Urinary bladder (tissue), 4 donors: ENCODE measurements around the gene TVP23B. TPM values are rescaled to one million over a fixed set of nuclear protein-coding genes. Genes with fewer than 3 reads are reported as not detected.
"Not testable (repeated sequence)": the region's sequence is repeated elsewhere in the genome, so short reads cannot be mapped to it uniquely, and the experiment has no call there.

Source experiments
- DNase-seq: peaks from one replicate; pipeline ENCODE4 v3.0.0-alpha.2; 2015; ENCODE audit errors: extremely low spot score
- H3K27ac ChIP-seq: one replicate; pipeline ENCODE4 v1.5.1; 2013; ENCODE audit warnings: low read depth, mild to moderate bottlenecking, moderate library complexity
- H3K36me3 ChIP-seq: one replicate; pipeline ENCODE4 v1.6.1; 2013; ENCODE audit warnings: mild to moderate bottlenecking, moderate library complexity; ENCODE audit not compliant: insufficient read depth
- H3K4me1 ChIP-seq: one replicate; pipeline ENCODE4 v1.6.1; 2013; ENCODE audit warnings: mild to moderate bottlenecking, moderate library complexity; ENCODE audit not compliant: insufficient read depth
- H3K4me3 ChIP-seq: one replicate; pipeline ENCODE4 v1.5.1; 2013; ENCODE audit warnings: low read depth, low read length
- WGBS: extraction: QIAGEN DNeasy Blood & Tissue Kit; methylation state at CpG from one replicate; pipeline ENCODE4 v1.1.7; 2013; 5-methylcytosine and 5-hydroxymethylcytosine counted together
- polyA plus RNA-seq: library from polyadenylated mRNA; stranded (reverse); fragments of 200-250 nt; gene quantifications from one replicate; pipeline ENCODE4 v1.2.3, GENCODE V29; 2013
- total RNA-seq: library from RNA; depleted of rRNA; stranded (reverse); fragments of >200 nt; gene quantifications from one replicate; pipeline ENCODE4 v1.2.3, GENCODE V29; 2014
- donor health status: healthy with polysubstance abuse.
- donor health status: healthy.

Gene TVP23B
- total and polyA plus RNA-seq, 2 donors = 34.8 to 61.0 TPM

GRCh38 chr17:18821430-18821829, 40.4 kb downstream of the TVP23B start:
- H3K27ac ChIP-seq, H3K36me3 ChIP-seq, DNase-seq, H3K4me3 ChIP-seq, H3K4me1 ChIP-seq: not testable (repeated sequence)
- WGBS = 56% methylated on average over 1 of the region's 3 CpGs

- H3K4me3 ChIP-seq, DNase-seq, H3K36me3 ChIP-seq, H3K4me1 ChIP-seq, H3K27ac ChIP-seq: not testable (repeated sequence)
- WGBS = no CpG with 5 or more reads among the region's 1 CpG
Observed at GRCh38 chr17:18827613-18828012, 46.6 kb downstream of the TVP23B start.

- no peak overlapping the region for H3K4me3 ChIP-seq
- no peak overlapping the region for H3K27ac ChIP-seq
- 93% methylated on average over 6 of the region's 6 CpGs for WGBS
- no peak for DNase-seq
- H3K4me1 ChIP-seq = no peaks in the 10 kb centered on the region
- H3K36me3 ChIP-seq = no peaks in the 10 kb centered on the region
Observed at GRCh38 chr17:18848501-18848900, 67.5 kb downstream of the TVP23B start.

- Histone ChIP-seq H3K4me3 (no peak overlapping the region), H3K27ac (no peak overlapping the region), H3K36me3 (no peaks in the 10 kb centered on the region), H3K4me1 (no peaks in the 10 kb centered on the region)
- no peak for DNase-seq
- WGBS = 35% methylated on average over 1 of the region's 1 CpG
Observed at GRCh38 chr17:18850679-18851078, 69.7 kb downstream of the TVP23B start.

DNA sequence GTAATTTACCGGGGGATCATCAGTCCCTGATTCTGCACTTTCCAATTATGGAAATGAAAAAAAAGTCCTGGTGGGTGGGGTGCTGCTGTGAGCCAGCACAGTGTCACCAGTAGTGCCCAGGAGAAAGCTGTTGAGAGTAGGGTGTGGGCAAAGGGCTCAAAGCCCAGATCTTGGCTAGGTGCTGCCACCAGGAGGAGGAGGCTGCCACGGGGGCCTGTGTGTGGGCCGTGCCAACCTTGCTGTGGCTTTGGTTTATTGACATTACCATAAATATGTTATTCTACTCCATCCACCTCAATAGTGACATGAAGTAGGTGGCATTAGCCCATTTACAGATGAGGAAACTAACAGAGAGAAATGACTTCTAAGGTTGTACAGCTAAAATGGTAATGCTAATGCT, 70.2 kb downstream of the TVP23B start:
- Histone ChIP-seq H3K36me3 (no peaks in the 10 kb centered on the region), H3K4me3 (no peak overlapping the region), H3K4me1 (no peaks in the 10 kb centered on the region), H3K27ac (no peak overlapping the region)
- 63% methylated on average over 3 of the region's 3 CpGs for WGBS
- no peak for DNase-seq

DNA sequence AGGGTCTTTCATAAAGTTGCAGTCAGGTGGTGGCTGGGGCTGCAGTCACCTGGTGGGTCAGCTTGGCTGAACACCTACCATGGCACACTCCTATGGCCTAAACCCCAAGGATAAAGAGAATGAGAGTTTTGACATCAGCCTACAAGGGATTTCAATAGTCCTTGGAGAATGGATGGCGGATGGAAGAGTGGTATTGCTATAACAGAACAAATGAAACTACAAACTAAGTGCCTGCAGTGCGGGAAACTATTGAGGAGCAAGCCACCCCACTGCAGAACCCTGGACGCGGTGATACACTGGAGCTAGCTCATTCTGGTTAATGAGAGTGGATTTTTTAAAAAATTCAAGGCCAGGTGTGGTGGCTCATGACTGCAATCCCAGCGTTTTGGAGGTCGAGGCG, 74.0 kb downstream of the TVP23B start:
- DNase-seq = no peak
- Histone ChIP-seq H3K27ac (no peak overlapping the region), H3K36me3 (no peaks in the 10 kb centered on the region), H3K4me3 (no peak overlapping the region), H3K4me1 (no peaks in the 10 kb centered on the region)
- WGBS = 84% methylated on average over 7 of the region's 7 CpGs

DNA sequence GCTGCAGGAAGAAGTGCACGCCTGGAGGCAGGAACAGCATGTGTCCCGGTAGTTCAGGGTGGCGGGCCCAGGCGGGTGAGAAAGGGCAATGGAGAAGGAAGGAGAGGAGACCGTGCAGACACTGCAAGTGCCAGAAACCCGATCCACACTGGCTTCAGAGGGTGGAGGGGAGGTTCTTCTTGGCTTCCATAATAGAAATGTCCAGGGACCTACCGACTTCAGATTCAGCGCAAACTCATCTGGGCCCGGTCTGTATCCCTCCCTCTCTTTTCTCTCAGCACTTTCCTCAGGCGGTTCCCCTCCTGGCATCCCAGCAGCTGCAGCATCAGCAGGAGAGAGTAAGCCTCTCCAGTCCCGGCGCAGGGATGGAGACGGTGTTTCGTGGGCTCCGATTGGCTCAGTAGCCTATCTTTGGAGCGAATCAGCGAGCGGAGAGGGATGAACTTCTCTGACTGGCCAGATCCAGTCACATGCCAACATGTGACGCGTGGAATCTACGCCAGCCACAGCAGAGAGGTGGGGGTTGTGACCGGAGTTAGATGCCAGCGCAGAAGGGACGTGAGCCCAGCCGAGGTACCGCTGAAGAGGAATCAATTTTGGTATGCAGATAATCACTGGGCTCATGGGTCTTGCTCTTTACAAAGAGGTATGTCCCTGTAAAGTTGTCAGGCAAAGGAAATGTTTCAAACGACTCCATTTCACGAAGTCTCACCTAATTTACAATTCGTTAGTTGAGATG, 75.0 kb downstream of the TVP23B start:
- H3K4me3 ChIP-seq = peak overlapping the region; percentile 30
- H3K27ac ChIP-seq = peak overlapping the region; percentile 49
- H3K36me3 ChIP-seq = no peaks in the 10 kb centered on the region
- H3K4me1 ChIP-seq = no peaks in the 10 kb centered on the region
- WGBS = under 1% methylated on average over 29 of the region's 29 CpGs
- peak; percentile 96 for DNase-seq

Other genes starting within 250 kb of the TVP23B start
- not detected for gene TBC1D28, start 136.8 kb upstream of the TVP23B start, total RNA-seq
- gene TBC1D28, start 136.8 kb upstream of the TVP23B start, polyA plus RNA-seq = not detected
- gene FOXO3B, start 98.9 kb upstream of the TVP23B start, total RNA-seq = 6.1 TPM
- 3.0 TPM for gene FOXO3B, start 98.9 kb upstream of the TVP23B start, polyA plus RNA-seq
- not detected for gene FBXW10, start 37.1 kb upstream of the TVP23B start, total RNA-seq
- 0.03 TPM for gene FBXW10, start 37.1 kb upstream of the TVP23B start, polyA plus RNA-seq
- gene PRPSAP2, start 76.9 kb downstream of the TVP23B start, total RNA-seq = 47.2 TPM
- 19.2 TPM for gene PRPSAP2, start 76.9 kb downstream of the TVP23B start, polyA plus RNA-seq
- not detected for gene SLC5A10, start 171.0 kb downstream of the TVP23B start, total RNA-seq
- gene SLC5A10, start 171.0 kb downstream of the TVP23B start, polyA plus RNA-seq = 0.05 TPM
- gene FAM83G, start 223.6 kb downstream of the TVP23B start, total RNA-seq = 1.0 TPM
- gene FAM83G, start 223.6 kb downstream of the TVP23B start, polyA plus RNA-seq = 2.9 TPM